ENCODE data around the gene GTF2I. TPM values are rescaled to one million over a fixed set of nuclear protein-coding genes. Genes with fewer than 3 reads are reported as not detected.

Gene GTF2I
- total and polyA plus RNA-seq, 9 donors, result 49.7 to 232 (median 204) TPM

GRCh38 chr7:74709880-74710671 is 52.6 kb downstream of the GTF2I start:
- H3K27ac ChIP-seq, result no peak overlapping the region
- H3K4me1 ChIP-seq (ENCODE audit: insufficient read depth), result no peaks in the 10 kb centered on the region
- intact Hi-C loops (cut with DNase I), result loop anchor here in 1 of 4 donors (10.0 kb wide), 1 partner anchor 85 kb away; no protein-coding TSS in a partner anchor
- H3K4me3 ChIP-seq, result no peak overlapping the region
- no peaks in the 10 kb centered on the region for H3K36me3 ChIP-seq
- DNase-seq, result no peak
- H3K9me3 ChIP-seq, result no peaks in the 10 kb centered on the region
- WGBS, 3 donors, result 93 to 94% (median 93%) methylated on average over 10 of the region's 10 CpGs
- no peaks in the 10 kb centered on the region for H3K27me3 ChIP-seq
- TF ChIP-seq CTCF (IDR thresholded peaks at IDR 0.05) (no peak), POLR2A (IDR thresholded peaks at IDR 0.05) (no peak)

GRCh38 chr7:74713567-74713966 is 56.0 kb downstream of the GTF2I start:
- DNase-seq, result no peak
- Histone ChIP-seq H3K36me3 (no peaks in the 10 kb centered on the region), H3K27ac (no peak overlapping the region), H3K4me1 (ENCODE audit: insufficient read depth) (no peaks in the 10 kb centered on the region), H3K9me3 (no peaks in the 10 kb centered on the region), H3K27me3 (no peaks in the 10 kb centered on the region), H3K4me3 (no peak overlapping the region)
- TF ChIP-seq CTCF (IDR thresholded peaks at IDR 0.05), result no peak
- TF ChIP-seq POLR2A (IDR thresholded peaks at IDR 0.05), result no peak
- no peak for TF ChIP-seq EP300 (IDR thresholded peaks at IDR 0.05)
- intact Hi-C loops (cut with DNase I), result no loop called here

- WGBS, 3 donors, result 88 to 89% (median 88%) methylated on average over 9 of the region's 9 CpGs
- H3K27ac ChIP-seq, result no peak overlapping the region
- TF ChIP-seq EP300 (IDR thresholded peaks at IDR 0.05) (no peak), CTCF (IDR thresholded peaks at IDR 0.05) (no peak), POLR2A (IDR thresholded peaks at IDR 0.05) (no peak)
- no peaks in the 10 kb centered on the region for H3K36me3 ChIP-seq
- H3K4me1 ChIP-seq (ENCODE audit: insufficient read depth), result peaks cover 3% of the 10 kb centered on the region
- no peak for DNase-seq
- H3K4me3 ChIP-seq, result no peak overlapping the region
- intact Hi-C loops (cut with DNase I), result no loop called here
- no peaks in the 10 kb centered on the region for H3K27me3 ChIP-seq
- no peaks in the 10 kb centered on the region for H3K9me3 ChIP-seq
Observed at GRCh38 chr7:74717889-74718288, 60.4 kb downstream of the GTF2I start.

GRCh38 chr7:74718336-74718735 is 60.8 kb downstream of the GTF2I start:
- Histone ChIP-seq H3K4me3 (no peak overlapping the region), H3K9me3 (no peaks in the 10 kb centered on the region), H3K36me3 (no peaks in the 10 kb centered on the region), H3K27ac (no peak overlapping the region), H3K27me3 (no peaks in the 10 kb centered on the region), H3K4me1 (ENCODE audit: insufficient read depth) (peaks cover 3% of the 10 kb centered on the region)
- WGBS, 3 donors, result 89 to 93% (median 91%) methylated on average over 1 of the region's 1 CpG
- no peak for DNase-seq
- TF ChIP-seq CTCF (IDR thresholded peaks at IDR 0.05) (no peak), POLR2A (IDR thresholded peaks at IDR 0.05) (no peak)
- intact Hi-C loops (cut with DNase I), result no loop called here
